OCI-LY7 (cell line): ENCODE measurements around the gene ABCB1. TPM values are rescaled to one million over a fixed set of nuclear protein-coding genes. Genes with fewer than 3 reads are reported as not detected.

Source experiments
- BruUV-seq: library from RNA; stranded (reverse); fragments of 400-500 nt; replicated peaks from 2 replicates; lab custom pipeline; 2021; lab: Mats Ljungman, UMichigan
- CTCF ChIA-PET: fragments of 300-600 bp; sonication (Branson Sonifier 250); formaldehyde crosslinking; loops from one replicate; lab custom pipeline; 2022; ENCODE audit warnings: antibody characterized with exemption; ENCODE audit not compliant: unreplicated experiment; lab: Charles Lee
- POLR2A ChIA-PET: fragments of 300-600 bp; sonication (Branson Sonifier 250); formaldehyde crosslinking; loops from one replicate; lab custom pipeline; 2022; ENCODE audit warnings: antibody characterized with exemption; lab: Charles Lee
- DNase-seq: peaks from one replicate; pipeline ENCODE4 v3.0.0-alpha.2; 2015; ENCODE audit warnings: low spot score
- H2AFZ ChIP-seq: fragments of 200-600 bp; sonication (generic), shearing (Covaris generic); 2 replicates; pipeline ENCODE4 v1.6.1; 2014; ENCODE audit warnings: mild to moderate bottlenecking, antibody characterized with exemption, low read length, moderate library complexity
- H3K27ac ChIP-seq: fragments of 200-600 bp; sonication (generic); 2 replicates; pipeline ENCODE4 v1.5.1; 2014; ENCODE audit warnings: mixed run types, low read depth, mild to moderate bottlenecking, moderate library complexity, low read length, inconsistent platforms; ENCODE audit not compliant: poor library complexity, severe bottlenecking
- H3K36me3 ChIP-seq: fragments of 200-600 bp; sonication (generic); 2 replicates; pipeline ENCODE4 v1.6.1; 2014; ENCODE audit warnings: mild to moderate bottlenecking, antibody characterized with exemption, low read length, moderate library complexity, mixed read lengths; ENCODE audit not compliant: insufficient read depth
- H3K4me1 ChIP-seq: fragments of 200-600 bp; sonication (generic); 2 replicates; pipeline ENCODE4 v1.5.1; 2014; ENCODE audit warnings: mild to moderate bottlenecking, low read length; ENCODE audit not compliant: insufficient read depth, poor library complexity, severe bottlenecking
- H3K4me2 ChIP-seq: fragments of 200-600 bp; sonication (generic); 2 replicates; pipeline ENCODE4 v1.6.1; 2014; ENCODE audit warnings: mild to moderate bottlenecking, low read length
- H3K4me3 ChIP-seq: fragments of 200-600 bp; sonication (generic); 2 replicates; pipeline ENCODE4 v1.5.1; 2014; ENCODE audit warnings: mild to moderate bottlenecking, low read depth, low read length; ENCODE audit not compliant: poor library complexity, severe bottlenecking
- H3K79me2 ChIP-seq: fragments of 200-600 bp; sonication (generic); 2 replicates; pipeline ENCODE4 v1.6.1; 2016; ENCODE audit warnings: low read depth, mild to moderate bottlenecking, low read length, moderate library complexity, mixed read lengths; ENCODE audit not compliant: insufficient read depth
- H3K9me2 ChIP-seq: fragments of 200-600 bp; sonication (generic); 2 replicates; pipeline ENCODE4 v1.6.1; 2016; ENCODE audit warnings: mild to moderate bottlenecking, low read length, mixed read lengths; ENCODE audit not compliant: insufficient read depth
- H3K9me3 ChIP-seq: fragments of 200-600 bp; sonication (generic); 2 replicates; pipeline ENCODE4 v1.6.1; 2014; ENCODE audit warnings: mild to moderate bottlenecking, mixed run types, low read length, mixed read lengths
- H4K20me1 ChIP-seq: fragments of 200-600 bp; sonication (generic); 2 replicates; pipeline ENCODE4 v1.6.1; 2014; ENCODE audit warnings: mild to moderate bottlenecking, antibody characterized with exemption, low read length, moderate library complexity, mixed read lengths; ENCODE audit not compliant: insufficient read depth
- EZH2phosphoT487 ChIP-seq: fragments of 200-600 bp; sonication (generic); IDR thresholded peaks from 2 replicates; pipeline ENCODE4 v1.6.1; 2018; ENCODE audit warnings: low read depth, borderline replicate concordance, mild to moderate bottlenecking, mixed run types, antibody characterized with exemption, low read length, moderate library complexity, mixed read lengths
- intact Hi-C: fragments of 100-400 bp; cut with micrococcal nuclease; formaldehyde crosslinking; loops from one replicate; pipeline ENCODE4 v1.10.0; 2022; ENCODE audit not compliant: unreplicated experiment
- total RNA-seq, 2 experiments: library from RNA; depleted of rRNA in 1 of 2; stranded (reverse); fragments of >200 nt in 1 of 2; shearing (Covaris generic) in 1 of 2; gene quantifications; 2 replicates each; pipeline ENCODE4 v1.2.3, GENCODE V29; 2014 to 2022
- TF ChIP-seq, protein P1 (sequence below): fragments of 200-600 bp; sonication (generic); conservative IDR thresholded peaks from 2 replicates; pipeline ENCODE4 v1.5.1; 2014; ENCODE audit warnings: mild to moderate bottlenecking, antibody characterized with exemption, low read length, moderate library complexity, mixed read lengths

Gene ABCB1
- total RNA-seq, 2 experiments from 2014 or later: not detected

DNA sequence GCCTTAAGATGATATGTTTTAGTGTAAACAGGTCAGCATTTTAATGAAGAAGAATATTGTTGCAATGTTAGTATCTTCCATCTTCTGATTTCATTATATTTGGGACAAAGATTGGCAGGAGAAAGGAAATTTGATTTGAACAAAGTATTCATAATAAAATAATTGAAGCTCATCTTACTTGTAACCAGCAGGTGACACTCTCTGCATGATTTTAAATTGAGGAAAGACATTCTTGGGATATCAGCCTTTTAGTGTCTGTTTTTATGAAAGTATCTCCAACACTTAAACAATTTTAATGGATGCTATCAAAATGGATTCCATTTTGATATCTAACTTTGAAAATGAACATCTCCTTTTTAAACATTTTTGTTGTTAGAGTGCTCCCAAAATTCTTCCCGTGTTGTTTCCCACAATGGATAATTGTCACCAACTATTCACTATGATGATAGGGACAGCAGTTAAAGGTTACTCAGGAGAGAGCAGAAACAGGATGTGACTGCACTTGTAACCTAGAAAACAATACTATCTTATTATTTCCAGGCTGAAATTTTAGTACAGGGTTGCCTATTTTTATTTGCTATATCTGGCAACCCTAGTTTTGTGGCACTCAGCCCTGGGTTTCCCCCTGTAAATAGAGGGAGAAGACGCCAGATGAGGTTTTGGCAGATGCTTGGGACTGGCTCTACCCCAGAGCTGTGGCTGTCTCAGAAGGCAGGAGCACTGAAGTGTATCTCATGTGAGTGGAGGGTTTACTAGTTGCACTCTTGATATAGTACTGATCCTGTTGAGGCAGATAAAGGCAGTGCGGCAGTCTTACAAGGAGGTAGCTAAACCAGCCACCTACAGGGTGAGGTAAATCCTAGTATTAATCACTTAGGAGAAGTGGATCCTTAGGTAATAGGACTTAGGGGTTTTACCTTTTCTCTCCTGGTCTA, 94.2 kb downstream of the ABCB1 start:
- no peaks in the 10 kb centered on the region for H3K9me2 ChIP-seq
- no peak overlapping the region for H3K27ac ChIP-seq
- TF ChIP-seq, protein P1, sequence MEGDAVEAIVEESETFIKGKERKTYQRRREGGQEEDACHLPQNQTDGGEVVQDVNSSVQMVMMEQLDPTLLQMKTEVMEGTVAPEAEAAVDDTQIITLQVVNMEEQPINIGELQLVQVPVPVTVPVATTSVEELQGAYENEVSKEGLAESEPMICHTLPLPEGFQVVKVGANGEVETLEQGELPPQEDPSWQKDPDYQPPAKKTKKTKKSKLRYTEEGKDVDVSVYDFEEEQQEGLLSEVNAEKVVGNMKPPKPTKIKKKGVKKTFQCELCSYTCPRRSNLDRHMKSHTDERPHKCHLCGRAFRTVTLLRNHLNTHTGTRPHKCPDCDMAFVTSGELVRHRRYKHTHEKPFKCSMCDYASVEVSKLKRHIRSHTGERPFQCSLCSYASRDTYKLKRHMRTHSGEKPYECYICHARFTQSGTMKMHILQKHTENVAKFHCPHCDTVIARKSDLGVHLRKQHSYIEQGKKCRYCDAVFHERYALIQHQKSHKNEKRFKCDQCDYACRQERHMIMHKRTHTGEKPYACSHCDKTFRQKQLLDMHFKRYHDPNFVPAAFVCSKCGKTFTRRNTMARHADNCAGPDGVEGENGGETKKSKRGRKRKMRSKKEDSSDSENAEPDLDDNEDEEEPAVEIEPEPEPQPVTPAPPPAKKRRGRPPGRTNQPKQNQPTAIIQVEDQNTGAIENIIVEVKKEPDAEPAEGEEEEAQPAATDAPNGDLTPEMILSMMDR: peak; percentile 67
- TF ChIP-seq EZH2phosphoT487: no peak
- DNase-seq: no peak
- H3K4me1 ChIP-seq: no peaks in the 10 kb centered on the region
- H3K9me3 ChIP-seq: no peaks in the 10 kb centered on the region
- H3K79me2 ChIP-seq: no peaks in the 10 kb centered on the region
- H3K4me3 ChIP-seq: no peak overlapping the region
- H2AFZ ChIP-seq: no peak overlapping the region
- H3K36me3 ChIP-seq: no peaks in the 10 kb centered on the region
- CTCF ChIA-PET: no interaction called here
- intact Hi-C loops: loop anchor here (1.0 to 5.0 kb wide), 3 partner anchors 194 to 606 kb away; no protein-coding TSS in a partner anchor
- POLR2A ChIA-PET: interaction anchor here (0.6 to 1.5 kb wide), 6 partner anchors 9 to 330 kb away, joined by 3 to 4 read pairs (median 3); no protein-coding TSS in a partner anchor
- no peak overlapping the region for H3K4me2 ChIP-seq
- H4K20me1 ChIP-seq: no peaks in the 10 kb centered on the region
- no TSS peak for BruUV-seq

DNA sequence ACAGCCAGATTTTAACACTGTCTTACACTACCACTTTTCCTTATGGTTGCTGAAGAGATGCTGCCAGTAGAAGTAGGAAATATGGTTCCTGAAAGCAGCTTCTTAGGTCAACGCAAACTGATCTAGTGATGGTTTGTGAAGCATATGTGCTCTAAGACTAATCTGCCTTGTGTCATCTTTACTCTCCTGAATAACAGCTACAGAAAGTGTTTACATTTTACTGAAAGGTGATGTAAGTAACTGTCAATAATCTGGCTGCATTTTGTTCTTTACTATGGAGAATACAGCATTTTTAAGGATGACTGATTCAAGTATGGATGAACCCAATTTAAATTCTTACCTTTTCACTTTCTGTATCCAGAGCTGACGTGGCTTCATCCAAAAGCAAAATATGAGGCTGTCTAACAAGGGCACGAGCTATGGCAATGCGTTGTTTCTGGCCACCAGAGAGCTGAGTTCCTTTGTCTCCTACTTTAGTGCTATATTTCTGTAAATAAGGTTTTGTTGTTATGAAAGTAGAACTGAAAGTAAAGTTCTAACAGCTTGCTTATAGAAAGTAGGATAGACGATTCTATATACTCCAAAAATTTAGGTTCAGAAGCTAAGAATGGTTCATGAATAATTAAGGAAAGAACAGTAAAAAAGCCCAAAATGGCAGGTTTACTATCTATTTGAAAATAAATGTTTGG, 95.0 kb downstream of the ABCB1 start:
- ChIA-PET CTCF (no interaction called here), POLR2A (interaction anchor here (0.8 to 1.5 kb wide), 5 partner anchors 10 to 331 kb away, joined by 3 to 4 read pairs (median 3); no protein-coding TSS in a partner anchor)
- no peaks in the 10 kb centered on the region for H3K4me1 ChIP-seq
- no TSS peak for BruUV-seq
- H3K27ac ChIP-seq: no peak overlapping the region
- intact Hi-C loops: loop anchor here (1.0 to 5.0 kb wide), 3 partner anchors 193 to 607 kb away; no protein-coding TSS in a partner anchor
- no peaks in the 10 kb centered on the region for H3K9me2 ChIP-seq
- H4K20me1 ChIP-seq: no peaks in the 10 kb centered on the region
- H3K79me2 ChIP-seq: no peaks in the 10 kb centered on the region
- H3K4me2 ChIP-seq: no peak overlapping the region
- no peak overlapping the region for H3K4me3 ChIP-seq
- DNase-seq: no peak
- TF ChIP-seq, protein P1: no peak
- TF ChIP-seq EZH2phosphoT487: no peak
- H3K9me3 ChIP-seq: no peaks in the 10 kb centered on the region
- no peaks in the 10 kb centered on the region for H3K36me3 ChIP-seq
- no peak overlapping the region for H2AFZ ChIP-seq
